Astrocyte of the cerebellum (primary cell): Measurements from ENCODE around the gene MRAS.

Experiments
- DNase-seq: peaks from one replicate; pipeline ENCODE4 v3.0.0-alpha.2; 2011; ENCODE audit warnings: low read depth
- H3K4me3 ChIP-seq: 2 replicates; pipeline ENCODE4 v1.5.1; 2011; ENCODE audit warnings: mild to moderate bottlenecking, low read depth, low read length, moderate library complexity
- CTCF ChIP-seq: IDR thresholded peaks from 2 replicates; pipeline ENCODE4 v1.5.1; 2012; ENCODE audit warnings: low read length, low read depth, moderate library complexity, mild to moderate bottlenecking; ENCODE audit errors: missing control alignments
- in situ Hi-C: cut with HindIII; loops from 2 replicates; pipeline ENCODE4 v1.10.0; 2017; ENCODE audit warnings: low sequenced_read_pairs

The MRAS gene

GRCh38 chr3:138364356-138365252 is 16.2 kb downstream of the MRAS start:
- in situ Hi-C loops = no loop called here
- DNase-seq = no peak
- no peak overlapping the region for H3K4me3 ChIP-seq
- no peak for TF ChIP-seq CTCF

- in situ Hi-C loops = no loop called here
- DNase-seq = no peak
- no peak for TF ChIP-seq CTCF
- no peak overlapping the region for H3K4me3 ChIP-seq
Measured at GRCh38 chr3:138365253-138365555, 16.8 kb downstream of the MRAS start.

GRCh38 chr3:138366006-138366759 is 17.8 kb downstream of the MRAS start:
- in situ Hi-C loops = no loop called here
- H3K4me3 ChIP-seq = no peak overlapping the region
- DNase-seq = no peak
- no peak for TF ChIP-seq CTCF

GRCh38 chr3:138367326-138367850 is 19.0 kb downstream of the MRAS start:
- no peak for DNase-seq
- no peak overlapping the region for H3K4me3 ChIP-seq
- in situ Hi-C loops = no loop called here
- no peak for TF ChIP-seq CTCF

GRCh38 chr3:138367911-138368310 is 19.5 kb downstream of the MRAS start:
- no peak for DNase-seq
- no peak overlapping the region for H3K4me3 ChIP-seq
- in situ Hi-C loops = no loop called here
- no peak for TF ChIP-seq CTCF

- no peak overlapping the region for H3K4me3 ChIP-seq
- no peak for TF ChIP-seq CTCF
- no peak for DNase-seq
- in situ Hi-C loops = no loop called here
Measured at GRCh38 chr3:138369151-138369900, 20.9 kb downstream of the MRAS start.
